Skeletal muscle satellite cell (primary cell): ENCODE measurements around the gene KCNJ10.

Source experiments
- H3K27me3 ChIP-seq: 2 replicates; pipeline ENCODE4 v1.7.0; 2013; ENCODE audit warnings: low read length; ENCODE audit not compliant: control insufficient read depth, insufficient read depth
- H3K36me3 ChIP-seq: 2 replicates; pipeline ENCODE4 v1.7.0; 2013; ENCODE audit warnings: mild to moderate bottlenecking, control low read depth, low read length; ENCODE audit not compliant: insufficient read depth
- H3K4me1 ChIP-seq: 2 replicates; pipeline ENCODE4 v1.7.0; 2013; ENCODE audit warnings: low read length; ENCODE audit not compliant: control insufficient read depth, insufficient read depth
- H3K4me2 ChIP-seq: 2 replicates; pipeline ENCODE4 v1.7.0; 2013; ENCODE audit warnings: mild to moderate bottlenecking, low read length
- H3K4me3 ChIP-seq: 2 replicates; pipeline ENCODE4 v1.7.0; 2013; ENCODE audit warnings: low read length
- H3K9ac ChIP-seq: 2 replicates; pipeline ENCODE4 v1.7.0; 2013; ENCODE audit warnings: mild to moderate bottlenecking, low read depth, low read length, moderate library complexity
- H3K9me3 ChIP-seq: replicated peaks from 2 replicates; pipeline ENCODE4 v1.7.0; 2013; ENCODE audit warnings: mild to moderate bottlenecking, control low read depth, low read length

Gene KCNJ10

DNA sequence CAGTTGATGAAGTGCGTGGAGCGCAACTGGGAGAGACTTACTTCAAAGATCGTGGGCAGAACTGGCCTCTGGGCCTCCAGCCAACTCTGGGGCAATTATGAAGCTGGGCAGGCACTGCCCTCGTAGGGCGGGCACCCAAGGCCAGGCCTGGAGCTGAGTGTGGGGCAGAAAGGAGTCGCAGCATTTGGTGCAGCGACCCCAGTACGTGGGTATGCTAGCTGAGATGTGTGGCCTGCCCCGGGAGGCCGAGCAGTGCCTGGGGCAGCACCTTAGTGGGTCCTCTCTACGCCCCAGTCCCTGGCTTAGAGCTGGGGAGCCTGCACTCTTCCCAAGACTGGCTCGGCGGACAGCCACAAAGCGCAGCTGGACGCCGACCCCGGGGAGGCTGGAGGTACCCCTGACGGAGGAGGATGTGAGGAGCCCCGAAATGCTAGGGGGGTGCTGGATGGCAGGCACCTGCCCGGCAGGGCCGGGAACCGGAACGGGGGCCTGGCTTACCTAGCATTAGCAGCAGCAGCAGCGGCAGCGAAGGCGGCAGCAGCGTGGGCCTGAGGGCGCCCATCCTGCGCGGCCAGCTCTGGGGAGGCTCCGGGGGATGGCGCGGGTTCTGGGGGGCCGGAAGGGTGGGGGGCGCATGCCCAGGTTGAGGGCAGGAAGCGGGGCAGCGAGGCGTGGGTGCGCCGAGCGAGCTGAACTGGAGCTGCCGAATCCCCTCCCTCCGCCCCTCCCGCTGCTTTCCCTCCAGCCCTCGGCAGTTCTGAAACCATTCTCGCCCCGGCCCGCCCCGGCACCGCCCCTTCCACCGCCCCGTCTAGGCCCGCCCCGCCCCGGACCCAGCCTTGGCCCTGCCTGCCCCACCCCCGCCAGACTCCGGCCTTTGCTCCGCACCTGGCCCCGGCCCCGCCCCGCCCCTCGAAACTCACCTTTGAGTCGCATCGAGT is 28.2 kb upstream of the KCNJ10 start, which contains the start of gene IGSF8:
TSS of gene IGSF8 (minus strand) at position 709 of the 941 bp plus-strand sequence. CDS start at position 562, 147 bp downstream.
- peaks cover 5% of the 10 kb centered on the region for H3K27me3 ChIP-seq
- H3K4me2 ChIP-seq: peak within 1 kb of the TSS; percentile 97
- peak within 1 kb of the TSS; percentile 82 for H3K9ac ChIP-seq
- H3K4me3 ChIP-seq: peak within 1 kb of the TSS; percentile 86
- no peaks in the 10 kb centered on the region for H3K9me3 ChIP-seq
- peaks cover 38% of the 10 kb centered on the region for H3K4me1 ChIP-seq
- no peaks in the 10 kb centered on the region for H3K36me3 ChIP-seq

DNA sequence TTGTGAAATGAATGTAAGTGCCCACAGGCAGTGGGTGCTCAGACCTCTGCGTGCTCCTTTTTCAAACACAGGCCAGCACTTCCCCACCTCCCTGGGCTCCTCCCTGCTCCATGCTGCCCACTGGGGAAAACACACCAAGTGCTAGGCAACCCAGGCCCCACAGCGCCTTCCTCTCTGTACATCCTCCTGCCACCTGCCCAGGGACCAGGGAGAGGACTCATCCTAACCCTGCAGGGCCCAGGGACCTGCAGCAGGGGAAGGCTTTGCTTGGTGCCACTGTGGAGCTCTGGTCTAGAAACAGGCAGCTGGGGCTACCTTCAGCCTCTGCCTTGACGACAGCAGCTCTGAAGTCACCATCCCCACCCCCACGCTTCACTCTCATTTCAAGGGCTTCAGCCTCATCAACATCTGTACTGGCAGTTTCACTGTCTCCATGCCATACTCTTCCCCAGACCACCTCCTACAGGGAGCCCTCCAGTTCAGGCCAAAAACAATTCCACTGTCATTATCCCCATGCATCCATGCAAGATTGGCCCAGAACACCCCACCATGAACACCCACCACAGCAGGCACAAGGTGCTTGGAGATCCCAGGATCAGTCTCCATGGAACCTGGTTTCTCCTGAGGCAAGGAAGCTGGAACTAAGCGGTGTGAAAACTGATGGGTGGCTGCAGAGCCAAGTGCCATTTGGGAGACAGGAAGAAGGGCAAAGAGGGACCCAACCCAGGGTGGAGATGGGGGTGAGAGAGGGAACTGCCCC is 27.4 kb upstream of the KCNJ10 start:
- peak overlapping the region; percentile 97 for H3K4me2 ChIP-seq
- no peaks in the 10 kb centered on the region for H3K27me3 ChIP-seq
- H3K9ac ChIP-seq: peak overlapping the region; percentile 82
- H3K4me1 ChIP-seq: peaks cover 30% of the 10 kb centered on the region
- H3K9me3 ChIP-seq: no peaks in the 10 kb centered on the region
- H3K4me3 ChIP-seq: peak overlapping the region; percentile 86
- no peaks in the 10 kb centered on the region for H3K36me3 ChIP-seq

DNA sequence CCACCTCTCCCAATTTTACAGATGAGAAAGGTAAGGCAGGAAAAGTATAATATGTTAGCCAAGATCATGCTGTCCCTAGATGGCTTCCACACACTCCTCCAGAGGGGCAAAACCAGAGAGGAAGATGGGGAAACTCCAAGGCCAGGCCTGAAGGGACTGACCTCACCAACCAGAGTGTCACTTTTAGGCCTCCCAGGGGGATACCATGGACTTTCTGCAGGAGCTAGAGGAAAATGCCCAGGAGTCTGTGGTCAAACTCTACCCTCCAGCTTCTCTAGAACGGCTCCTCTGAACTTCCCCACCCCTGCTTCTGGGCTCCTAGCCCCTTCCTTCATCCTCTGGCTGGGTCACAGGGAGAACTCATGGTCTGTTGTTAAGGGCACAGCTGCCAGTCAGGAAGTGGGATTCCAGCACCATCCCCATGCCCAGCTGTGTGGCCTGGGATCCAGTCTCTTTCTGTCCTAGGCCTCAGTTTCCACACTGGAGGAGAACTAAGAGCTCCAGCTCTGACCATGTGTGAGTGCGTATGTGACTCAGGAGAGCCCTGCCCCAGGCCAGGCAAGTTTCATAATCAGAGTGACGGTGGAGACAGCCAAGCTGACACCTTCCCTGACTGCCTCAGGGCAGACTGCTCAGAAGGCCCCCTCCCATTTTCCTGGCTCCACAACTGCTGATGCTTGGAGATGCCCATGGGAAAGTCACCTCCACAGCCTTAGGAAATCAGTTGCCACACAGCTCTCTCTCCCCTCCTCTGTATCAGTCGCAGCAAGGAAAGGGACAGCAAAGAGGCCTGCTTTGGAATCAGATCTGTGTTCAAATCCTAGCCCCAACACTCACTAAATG is 26.5 kb upstream of the KCNJ10 start:
- Histone ChIP-seq H3K4me3 (no peak overlapping the region), H3K36me3 (no peaks in the 10 kb centered on the region), H3K9ac (peak overlapping the region; percentile 11), H3K9me3 (no peaks in the 10 kb centered on the region), H3K4me1 (peaks cover 28% of the 10 kb centered on the region), H3K4me2 (no peak overlapping the region), H3K27me3 (no peaks in the 10 kb centered on the region)

DNA sequence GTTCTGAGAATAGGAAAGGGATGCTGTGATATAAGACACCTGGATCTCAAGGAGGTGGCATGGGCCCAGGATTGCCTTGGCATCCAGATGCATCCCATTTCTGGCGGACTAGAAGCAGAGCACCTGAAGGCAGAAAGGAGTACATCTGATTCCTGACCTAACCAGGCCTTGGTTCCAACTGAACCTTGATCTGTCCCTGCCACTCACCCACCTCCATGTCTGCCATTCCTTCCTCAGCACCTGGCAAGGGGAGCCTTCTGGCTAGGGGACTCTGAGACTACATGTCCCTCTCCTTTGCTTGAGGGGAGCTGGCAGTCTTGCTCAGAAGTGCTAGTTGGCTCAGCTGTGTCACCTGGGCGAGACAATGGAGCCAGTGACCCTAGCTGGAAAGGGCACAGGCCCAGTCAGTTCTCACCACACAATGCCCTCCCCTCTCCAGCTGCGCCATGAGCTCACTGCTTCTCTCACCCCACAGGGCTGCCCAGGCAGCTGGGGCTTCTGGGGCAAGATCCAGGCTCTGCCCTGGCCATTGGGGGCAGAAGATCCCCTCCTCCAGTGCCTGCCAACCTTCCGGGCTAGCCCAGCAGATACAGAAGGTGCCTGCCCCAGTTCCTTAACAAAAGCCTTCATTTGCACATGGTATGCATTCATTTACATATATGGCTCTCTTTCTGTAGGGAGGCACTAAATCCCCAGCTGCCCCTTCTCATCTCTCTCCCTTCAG is 25.6 kb upstream of the KCNJ10 start:
- Histone ChIP-seq H3K36me3 (no peaks in the 10 kb centered on the region), H3K4me3 (no peak overlapping the region), H3K9ac (no peak overlapping the region), H3K27me3 (no peaks in the 10 kb centered on the region), H3K4me1 (peaks cover 23% of the 10 kb centered on the region), H3K9me3 (no peaks in the 10 kb centered on the region), H3K4me2 (no peak overlapping the region)

DNA sequence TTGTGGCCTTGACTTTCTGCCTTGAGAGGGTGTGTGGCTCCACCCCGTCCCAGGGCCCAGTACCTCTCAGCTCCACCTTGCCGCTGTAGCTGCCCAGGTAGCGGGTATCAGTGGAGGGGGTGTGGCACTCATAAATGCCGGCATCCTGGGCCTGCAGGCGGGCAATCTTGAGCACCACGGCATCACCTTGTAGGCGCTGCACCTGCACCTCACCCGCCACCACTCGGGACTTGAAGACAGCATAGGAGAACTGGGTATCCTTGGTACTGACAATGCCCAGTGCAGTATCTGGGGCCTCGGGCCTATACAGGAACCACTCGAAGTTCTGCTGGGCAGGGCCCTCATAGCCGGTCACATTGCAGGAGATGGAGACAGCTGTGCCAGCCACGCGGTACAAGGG is 24.8 kb upstream of the KCNJ10 start:
- peaks cover 23% of the 10 kb centered on the region for H3K4me1 ChIP-seq
- H3K36me3 ChIP-seq: no peaks in the 10 kb centered on the region
- no peaks in the 10 kb centered on the region for H3K27me3 ChIP-seq
- H3K4me3 ChIP-seq: no peak overlapping the region
- no peak overlapping the region for H3K4me2 ChIP-seq
- H3K9ac ChIP-seq: no peak overlapping the region
- H3K9me3 ChIP-seq: no peaks in the 10 kb centered on the region

DNA sequence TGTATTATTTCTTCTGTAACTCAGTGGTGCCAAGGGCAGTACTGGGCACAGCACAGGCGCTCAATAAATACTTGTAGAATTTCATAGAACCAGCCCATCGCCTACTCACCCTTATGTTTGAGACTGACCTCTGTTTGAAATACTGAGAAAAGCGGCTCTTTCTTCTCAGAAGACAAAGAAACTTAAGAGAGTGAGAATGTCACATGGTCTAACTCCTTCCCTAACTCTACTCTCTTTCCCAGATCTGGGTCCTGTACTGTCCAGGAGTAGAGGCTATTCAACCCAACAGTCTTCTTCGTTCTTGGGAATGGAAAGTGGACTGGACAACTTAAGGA is 24.3 kb upstream of the KCNJ10 start:
- Histone ChIP-seq H3K9me3 (no peaks in the 10 kb centered on the region), H3K9ac (no peak overlapping the region), H3K4me1 (peaks cover 22% of the 10 kb centered on the region), H3K4me2 (no peak overlapping the region), H3K36me3 (no peaks in the 10 kb centered on the region), H3K4me3 (no peak overlapping the region), H3K27me3 (no peaks in the 10 kb centered on the region)

DNA sequence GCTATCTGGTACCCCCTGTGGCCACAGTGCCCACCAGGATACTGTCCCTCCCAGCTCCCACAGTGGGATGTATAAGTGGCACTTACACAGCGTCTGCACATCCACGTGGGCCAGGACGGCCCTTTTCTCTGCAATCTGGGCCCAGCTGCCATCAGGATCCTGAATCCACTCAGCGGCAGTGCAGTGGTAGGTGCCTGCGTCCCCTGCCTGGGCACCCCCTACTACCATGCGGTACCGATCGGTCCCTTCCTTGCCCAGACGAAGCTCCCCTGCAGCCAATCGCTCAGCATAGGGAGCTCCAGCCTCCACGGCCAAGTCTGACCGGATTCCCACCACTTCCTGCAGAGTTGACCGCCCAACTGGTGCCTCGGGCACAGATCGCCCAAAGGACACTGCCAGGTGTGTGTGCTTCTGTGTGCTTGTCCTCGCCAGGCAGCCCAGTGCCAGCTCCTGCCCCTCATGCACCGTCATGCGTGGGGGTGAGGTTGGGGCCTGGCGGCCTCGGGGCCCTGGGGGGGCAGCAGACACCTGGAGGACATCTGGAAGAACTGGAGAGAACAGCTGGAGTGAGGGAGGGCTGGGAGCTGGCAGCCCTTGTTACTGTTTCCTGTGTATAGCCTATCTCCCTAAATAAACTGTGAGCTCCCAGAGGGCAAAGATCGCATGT is 23.8 kb upstream of the KCNJ10 start:
- Histone ChIP-seq H3K4me2 (no peak overlapping the region), H3K4me1 (peaks cover 18% of the 10 kb centered on the region), H3K4me3 (no peak overlapping the region), H3K27me3 (no peaks in the 10 kb centered on the region), H3K9ac (no peak overlapping the region), H3K36me3 (no peaks in the 10 kb centered on the region), H3K9me3 (no peaks in the 10 kb centered on the region)

DNA sequence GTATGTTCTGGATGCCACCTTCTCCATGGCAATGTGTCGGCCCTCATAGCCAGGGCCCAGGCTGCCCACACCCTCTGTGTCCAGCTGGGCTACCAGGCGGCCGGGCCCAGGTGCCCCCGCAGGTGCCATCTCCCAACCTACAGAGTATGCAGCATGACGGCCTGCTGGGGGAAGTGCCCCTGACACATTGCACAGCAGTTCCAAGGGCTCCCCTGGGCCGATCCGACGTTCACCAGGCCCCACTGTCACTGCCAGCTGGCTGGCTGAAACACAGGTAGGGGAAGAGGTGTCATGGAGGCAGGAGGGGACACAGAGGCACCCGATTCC is 23.1 kb upstream of the KCNJ10 start:
- no peak overlapping the region for H3K9ac ChIP-seq
- H3K4me1 ChIP-seq: peaks cover 17% of the 10 kb centered on the region
- no peak overlapping the region for H3K4me2 ChIP-seq
- no peaks in the 10 kb centered on the region for H3K9me3 ChIP-seq
- no peaks in the 10 kb centered on the region for H3K27me3 ChIP-seq
- no peaks in the 10 kb centered on the region for H3K36me3 ChIP-seq
- no peak overlapping the region for H3K4me3 ChIP-seq

DNA sequence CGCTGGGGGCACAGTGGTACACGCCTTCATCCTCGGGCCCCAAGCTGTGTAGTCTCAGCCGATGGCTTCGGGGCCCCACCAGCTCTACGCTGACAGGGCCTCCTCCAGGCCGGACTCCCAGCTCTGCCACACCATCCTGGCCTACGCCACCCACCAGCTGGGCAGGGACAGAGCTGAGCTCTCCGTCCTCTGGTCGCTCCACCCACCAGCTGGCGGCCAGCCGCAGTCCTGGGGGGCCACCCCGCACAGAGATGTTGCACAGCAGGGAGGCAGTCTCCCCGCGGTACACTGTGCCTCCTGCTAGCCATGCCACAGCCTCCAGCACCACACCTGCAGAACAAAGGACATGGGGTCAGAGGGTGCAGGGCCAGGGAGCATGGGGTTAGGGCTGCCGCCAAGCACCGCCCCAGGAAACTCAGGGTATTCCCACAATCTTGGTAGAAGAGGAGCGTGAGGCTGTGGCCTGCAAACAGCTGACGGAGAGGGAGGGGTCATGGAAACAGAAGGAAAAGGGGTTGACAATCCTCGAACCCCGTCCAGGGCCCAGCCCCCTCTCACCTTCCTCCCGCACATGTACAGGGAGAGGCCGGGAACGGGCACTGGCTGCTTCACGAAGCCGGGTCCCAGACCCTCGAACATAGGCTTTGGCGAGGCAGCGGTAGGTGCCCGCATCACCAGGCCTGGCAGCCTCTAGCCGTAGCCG is 22.6 kb upstream of the KCNJ10 start:
- H3K27me3 ChIP-seq: no peaks in the 10 kb centered on the region
- no peaks in the 10 kb centered on the region for H3K9me3 ChIP-seq
- no peak overlapping the region for H3K4me2 ChIP-seq
- H3K4me1 ChIP-seq: peaks cover 11% of the 10 kb centered on the region
- no peak overlapping the region for H3K9ac ChIP-seq
- H3K4me3 ChIP-seq: no peak overlapping the region
- H3K36me3 ChIP-seq: no peaks in the 10 kb centered on the region

DNA sequence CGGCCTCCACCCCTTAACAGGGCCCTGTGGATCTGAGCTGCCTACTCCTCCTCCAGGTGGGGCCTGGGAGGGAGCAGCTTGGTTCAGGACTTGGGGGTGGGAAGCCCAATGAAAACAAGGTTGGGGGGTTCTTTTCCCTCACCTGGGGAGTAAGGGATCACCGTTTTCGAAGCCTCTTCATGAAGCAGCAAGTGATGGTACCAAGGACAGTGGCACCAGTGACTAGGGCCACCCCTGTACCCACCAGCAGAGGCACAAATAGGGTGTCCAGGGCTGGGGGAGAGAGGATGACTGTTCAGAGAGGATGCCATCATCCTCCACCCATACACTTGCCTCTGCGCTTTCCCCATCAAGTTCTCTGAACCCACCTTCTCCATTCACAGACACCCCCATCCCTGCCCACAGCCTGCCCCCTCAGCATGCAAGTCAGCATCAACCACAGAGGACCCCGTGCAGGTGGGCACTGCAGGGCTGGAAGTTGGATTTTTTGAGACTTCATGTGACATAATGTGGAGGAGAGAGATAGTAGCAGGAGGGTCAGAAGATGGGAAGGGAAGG is 21.8 kb upstream of the KCNJ10 start:
- peaks cover 4% of the 10 kb centered on the region for H3K4me1 ChIP-seq
- no peaks in the 10 kb centered on the region for H3K9me3 ChIP-seq

More for the DNA sequence above, 21.8 kb upstream of the KCNJ10 start:
- H3K36me3 ChIP-seq: no peaks in the 10 kb centered on the region
- no peak overlapping the region for H3K4me2 ChIP-seq
- no peak overlapping the region for H3K4me3 ChIP-seq
- no peak overlapping the region for H3K9ac ChIP-seq
- H3K27me3 ChIP-seq: no peaks in the 10 kb centered on the region
